Endodermal cell (in vitro differentiated cells): Measurements from ENCODE around the gene SUPT3H. TPM values are rescaled to one million over a fixed set of nuclear protein-coding genes. Genes with fewer than 3 reads are reported as not detected.

Experiments used
- DNase-seq: peaks from one replicate; pipeline ENCODE4 v3.0.0-alpha.2; 2017
- H3K27ac ChIP-seq: 2 replicates; pipeline ENCODE4 v1.5.1; 2013; ENCODE audit warnings: mild to moderate bottlenecking, low read depth, low read length, moderate library complexity
- H3K27me3 ChIP-seq: 2 replicates; pipeline ENCODE4 v1.6.1; 2013; ENCODE audit warnings: mild to moderate bottlenecking, low read length, moderate library complexity; ENCODE audit not compliant: insufficient read depth, control insufficient read depth, poor library complexity, severe bottlenecking
- H3K36me3 ChIP-seq: 2 replicates; pipeline ENCODE4 v1.7.0; 2013; ENCODE audit warnings: mild to moderate bottlenecking, low read length, moderate library complexity; ENCODE audit not compliant: control insufficient read depth, insufficient read depth
- H3K4me1 ChIP-seq: one replicate; pipeline ENCODE4 v1.7.0; 2013; ENCODE audit warnings: low read length; ENCODE audit not compliant: control insufficient read depth, insufficient read depth
- H3K4me3 ChIP-seq: 2 replicates; pipeline ENCODE4 v1.5.1; 2013; ENCODE audit warnings: mild to moderate bottlenecking, low read length, moderate library complexity
- H3K9ac ChIP-seq: 2 replicates; pipeline ENCODE4 v1.6.1; 2013; ENCODE audit warnings: mild to moderate bottlenecking, low read length, moderate library complexity; ENCODE audit not compliant: poor library complexity, severe bottlenecking; ENCODE audit errors: extremely low read depth
- H3K9me3 ChIP-seq: 2 replicates; pipeline ENCODE4 v1.6.1; 2013; ENCODE audit warnings: mild to moderate bottlenecking, low read length, moderate library complexity; ENCODE audit not compliant: control insufficient read depth
- H3K27ac Mint-ChIP-seq: 2 replicates; pipeline ENCODE4 v1.8.0; 2020; ENCODE audit warnings: mixed read lengths
- H3K27me3 Mint-ChIP-seq: 2 replicates; pipeline ENCODE4 v1.8.0; 2021; ENCODE audit warnings: mild to moderate bottlenecking, mixed read lengths; ENCODE audit not compliant: insufficient read depth
- H3K36me3 Mint-ChIP-seq: 2 replicates; pipeline ENCODE4 v1.8.0; 2020; ENCODE audit warnings: low read depth, mixed read lengths
- H3K4me1 Mint-ChIP-seq: 2 replicates; pipeline ENCODE4 v1.8.0; 2020; ENCODE audit warnings: mixed read lengths
- H3K4me3 Mint-ChIP-seq: 2 replicates; pipeline ENCODE4 v1.8.0; 2020; ENCODE audit warnings: mild to moderate bottlenecking, moderate library complexity, mixed read lengths
- H3K9me3 Mint-ChIP-seq: 2 replicates; pipeline ENCODE4 v1.8.0; 2020; ENCODE audit warnings: mild to moderate bottlenecking, mixed read lengths
- WGBS, 2 experiments: methylation state at CpG; one replicate each; pipeline versions ENCODE4 v1.1.5 to v1.1.7; 2013; ENCODE audit warnings: missing lambda C conversion rate in 2 of 2, mixed read lengths in 1 of 2; ENCODE audit not compliant: insufficient coverage in 1 of 2, insufficient read length in 1 of 2; 5-methylcytosine and 5-hydroxymethylcytosine counted together
- total RNA-seq, 2 donors: library from RNA; stranded (reverse); fragmentation: NEBNext Ultra II Directional in 1 of 2; extraction: Animal tissue kit (Norgen Biotek cat#: 25700) in 1 of 2; gene quantifications; 2 replicates in 1 of 2; 3 replicates in 1 of 2; pipeline ENCODE4 v1.2.1, GENCODE V29; 2021
- TF ChIP-seq, protein P1 (sequence below): fragments of 200-600 bp; sonication (generic); conservative IDR thresholded peaks from 2 replicates; pipeline ENCODE4 v1.5.0; 2021; ENCODE audit warnings: antibody characterized with exemption, mild to moderate bottlenecking

The SUPT3H gene
- total RNA-seq, 2 donors from 2014 or later: 32.4 to 34.7 TPM

DNA sequence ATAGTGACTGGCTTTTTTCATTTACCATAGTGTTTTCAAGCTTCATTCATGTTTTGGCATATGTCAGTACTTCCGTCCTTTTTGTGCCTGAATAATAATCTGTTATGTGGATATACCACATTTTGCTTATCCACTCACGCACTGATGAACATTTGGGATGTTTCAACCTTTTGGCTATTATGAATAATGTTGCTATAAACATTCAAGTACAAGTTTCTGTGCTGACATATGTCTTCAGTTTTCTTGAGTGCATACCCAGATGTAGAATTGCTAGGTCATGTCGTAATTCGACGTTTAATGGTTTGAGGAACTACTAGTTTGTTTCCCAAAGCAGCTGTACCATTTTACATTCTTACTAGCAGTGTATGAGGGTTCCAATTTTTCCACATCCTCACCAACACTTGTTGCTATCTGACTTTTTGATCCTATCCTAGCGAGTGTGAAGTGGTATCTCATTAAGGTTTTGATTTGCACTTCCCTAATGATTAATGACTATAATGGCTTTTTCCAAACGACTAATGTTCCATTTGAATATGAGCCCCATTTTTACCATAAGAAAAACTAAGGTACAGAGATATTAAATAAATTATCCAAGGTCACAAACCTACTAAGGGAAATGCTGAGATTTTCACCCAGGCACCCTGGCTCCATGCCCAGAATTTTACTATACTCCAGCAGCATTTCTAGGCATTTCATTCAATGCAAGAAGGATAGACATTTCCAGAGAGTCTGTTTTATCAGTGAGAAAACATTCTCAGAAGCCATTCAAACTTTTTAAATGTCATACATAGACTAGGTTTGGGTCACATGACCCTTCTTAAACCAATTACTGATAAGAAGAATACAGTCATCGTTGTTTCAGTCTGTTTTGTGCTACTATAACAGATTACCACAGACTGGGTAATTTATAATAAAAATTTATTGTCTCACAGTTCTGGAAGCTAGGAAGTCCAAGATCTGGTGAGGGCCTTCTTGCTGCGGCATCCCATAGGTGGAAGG, 120.7 kb downstream of the SUPT3H start:
- Histone ChIP-seq H3K9ac (no peak overlapping the region), H3K4me1 (no peaks in the 10 kb centered on the region), H3K27me3 (no peaks in the 10 kb centered on the region), H3K9me3 (peaks cover 5% of the 10 kb centered on the region), H3K36me3 (no peaks in the 10 kb centered on the region), H3K4me3 (no peak overlapping the region), H3K27ac (no peak overlapping the region)
- H3K36me3 Mint-ChIP-seq: peaks cover 2% of the 10 kb centered on the region
- H3K4me1 Mint-ChIP-seq: peaks cover 4% of the 10 kb centered on the region
- no peak for DNase-seq
- H3K9me3 Mint-ChIP-seq: peaks cover 2% of the 10 kb centered on the region
- H3K27ac Mint-ChIP-seq: no peak overlapping the region
- TF ChIP-seq, protein P1, sequence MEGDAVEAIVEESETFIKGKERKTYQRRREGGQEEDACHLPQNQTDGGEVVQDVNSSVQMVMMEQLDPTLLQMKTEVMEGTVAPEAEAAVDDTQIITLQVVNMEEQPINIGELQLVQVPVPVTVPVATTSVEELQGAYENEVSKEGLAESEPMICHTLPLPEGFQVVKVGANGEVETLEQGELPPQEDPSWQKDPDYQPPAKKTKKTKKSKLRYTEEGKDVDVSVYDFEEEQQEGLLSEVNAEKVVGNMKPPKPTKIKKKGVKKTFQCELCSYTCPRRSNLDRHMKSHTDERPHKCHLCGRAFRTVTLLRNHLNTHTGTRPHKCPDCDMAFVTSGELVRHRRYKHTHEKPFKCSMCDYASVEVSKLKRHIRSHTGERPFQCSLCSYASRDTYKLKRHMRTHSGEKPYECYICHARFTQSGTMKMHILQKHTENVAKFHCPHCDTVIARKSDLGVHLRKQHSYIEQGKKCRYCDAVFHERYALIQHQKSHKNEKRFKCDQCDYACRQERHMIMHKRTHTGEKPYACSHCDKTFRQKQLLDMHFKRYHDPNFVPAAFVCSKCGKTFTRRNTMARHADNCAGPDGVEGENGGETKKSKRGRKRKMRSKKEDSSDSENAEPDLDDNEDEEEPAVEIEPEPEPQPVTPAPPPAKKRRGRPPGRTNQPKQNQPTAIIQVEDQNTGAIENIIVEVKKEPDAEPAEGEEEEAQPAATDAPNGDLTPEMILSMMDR: no peak
- WGBS, 2 experiments: 93 to 100% methylated on average over 4 to 9 of the region's 9 CpGs
- no peak overlapping the region for H3K4me3 Mint-ChIP-seq
- H3K27me3 Mint-ChIP-seq: no peaks in the 10 kb centered on the region

DNA sequence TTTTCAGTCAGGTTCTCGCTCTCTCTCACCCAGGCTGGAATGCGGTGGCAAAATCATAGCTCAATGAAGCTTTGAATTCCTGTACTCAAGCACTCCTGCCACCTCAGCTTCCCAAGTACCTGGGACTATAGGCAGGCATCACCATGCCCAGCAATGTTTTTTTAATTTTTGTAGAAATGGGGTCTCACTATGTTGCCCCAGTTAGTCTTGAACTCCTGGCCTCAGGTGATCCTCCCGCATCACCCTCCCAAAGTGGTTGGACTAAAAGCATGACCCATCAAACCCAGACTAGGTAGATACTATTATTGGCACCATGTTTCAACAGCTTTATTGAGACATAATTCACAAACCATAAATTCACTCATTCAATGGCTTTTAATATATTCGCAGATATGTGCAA, 122.3 kb downstream of the SUPT3H start:
- Histone ChIP-seq H3K27ac (no peak overlapping the region), H3K9ac (no peak overlapping the region), H3K27me3 (no peaks in the 10 kb centered on the region), H3K4me3 (no peak overlapping the region), H3K4me1 (no peaks in the 10 kb centered on the region), H3K9me3 (peaks cover 5% of the 10 kb centered on the region), H3K36me3 (no peaks in the 10 kb centered on the region)
- Mint-ChIP-seq H3K4me1 (peaks cover 4% of the 10 kb centered on the region), H3K4me3 (no peak overlapping the region), H3K9me3 (peaks cover 2% of the 10 kb centered on the region), H3K27me3 (no peaks in the 10 kb centered on the region), H3K27ac (no peak overlapping the region), H3K36me3 (peaks cover 2% of the 10 kb centered on the region)
- WGBS, 2 experiments: 87 to 94% methylated on average over 2 to 4 of the region's 4 CpGs
- no peak for DNase-seq
- TF ChIP-seq, protein P1: no peak

DNA sequence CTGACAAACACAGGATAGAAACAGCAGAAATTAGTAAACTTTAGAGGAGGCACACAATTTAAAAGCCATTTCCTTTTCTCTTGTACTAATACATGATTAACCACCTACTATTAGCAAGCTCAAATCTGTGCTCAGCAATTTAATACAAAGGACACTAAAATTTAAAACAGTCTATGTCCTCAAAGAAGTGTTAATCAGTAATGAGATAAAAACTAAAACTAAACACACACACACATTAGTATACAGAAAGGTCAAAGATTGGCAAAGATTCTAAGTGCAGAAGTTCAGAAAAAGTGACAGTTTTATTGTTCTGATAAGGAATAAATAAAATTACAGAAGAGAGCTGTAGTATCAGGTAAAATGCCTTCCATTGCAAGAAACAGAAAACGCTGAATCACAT, 123.5 kb downstream of the SUPT3H start:
- no peaks in the 10 kb centered on the region for H3K27me3 ChIP-seq
- H3K27me3 Mint-ChIP-seq: no peaks in the 10 kb centered on the region
- H3K27ac ChIP-seq: no peak overlapping the region
- H3K27ac Mint-ChIP-seq: no peak overlapping the region
- no peak overlapping the region for H3K4me3 ChIP-seq
- TF ChIP-seq, protein P1: no peak
- no peaks in the 10 kb centered on the region for H3K4me1 ChIP-seq
- H3K36me3 ChIP-seq: no peaks in the 10 kb centered on the region
- peaks cover 5% of the 10 kb centered on the region for H3K9me3 ChIP-seq
- H3K36me3 Mint-ChIP-seq: peaks cover 2% of the 10 kb centered on the region
- H3K4me3 Mint-ChIP-seq: no peak overlapping the region
- peaks cover 2% of the 10 kb centered on the region for H3K4me1 Mint-ChIP-seq
- DNase-seq: no peak
- peaks cover 2% of the 10 kb centered on the region for H3K9me3 Mint-ChIP-seq
- WGBS, 2 experiments: 100% methylated on average over 1 of the region's 1 CpG; no CpG with 5 or more reads in 1 of the 2 experiments
- H3K9ac ChIP-seq: no peak overlapping the region
